Endothelial cell of umbilical vein (primary cell): Measurements from ENCODE around the gene CIITA. TPM values are rescaled to one million over a fixed set of nuclear protein-coding genes. Genes with fewer than 3 reads are reported as not detected.

Experiments
- BruUV-seq: library from RNA; stranded (reverse); fragments of 400-500 nt; replicated peaks from 2 replicates; lab custom pipeline; 2021; lab: Mats Ljungman, UMichigan
- CTCF ChIA-PET: fragments of 300-600, 350-600 bp; sonication (Branson Sonifier 250); formaldehyde crosslinking; loops from one replicate; lab custom pipeline; 2021; ENCODE audit warnings: antibody characterized with exemption, inconsistent platforms; lab: Charles Lee
- POLR2A ChIA-PET: fragments of 300-600, 350-600 bp; sonication (Branson Sonifier 250); formaldehyde crosslinking; loops from one replicate; lab custom pipeline; 2021; ENCODE audit warnings: antibody characterized with exemption, inconsistent platforms; lab: Charles Lee
- DNase-seq: peaks from one replicate; pipeline ENCODE4 v3.0.0-alpha.2; 2011; ENCODE audit warnings: low read depth, low spot score
- FAIRE-seq: peaks from 2 replicates; lab custom pipeline; 2011; peaks lifted over from hg19 to GRCh38; lab: Jason Lieb, UNC
- H2AFZ ChIP-seq: 2 replicates; pipeline ENCODE4 v1.6.0; 2012; ENCODE audit warnings: low read depth, low read length, control low read depth, inconsistent platforms
- H3K27ac ChIP-seq: 2 replicates; pipeline ENCODE4 v1.5.1; 2011; ENCODE audit warnings: low read depth, mild to moderate bottlenecking, control low read depth, low read length, moderate library complexity; ENCODE audit not compliant: insufficient read depth
- H3K27me3 ChIP-seq, 2 experiments: 2 replicates each; pipeline versions ENCODE4 v1.6.0 to v1.6.1; 2011; ENCODE audit warnings: low read length in 2 of 2, mixed read lengths in 1 of 2; ENCODE audit not compliant: control insufficient read depth in 2 of 2, insufficient read depth in 2 of 2
- H3K36me3 ChIP-seq, 2 experiments: 2 replicates in 1 of 2; 3 replicates in 1 of 2; pipeline ENCODE4 v1.5.1; 2011; ENCODE audit warnings: low read length in 2 of 2, mild to moderate bottlenecking in 1 of 2, moderate library complexity in 1 of 2; ENCODE audit not compliant: control insufficient read depth in 2 of 2, insufficient read depth in 2 of 2; ENCODE audit errors: extremely low read depth in 1 of 2
- H3K4me1 ChIP-seq: 3 replicates; pipeline ENCODE4 v1.5.1; 2011; ENCODE audit warnings: mild to moderate bottlenecking, low read length; ENCODE audit not compliant: control insufficient read depth, insufficient read depth; ENCODE audit errors: extremely low read depth
- H3K4me2 ChIP-seq: 2 replicates; pipeline ENCODE4 v1.6.1; 2011; ENCODE audit warnings: low read length, control low read depth, mixed read lengths; ENCODE audit not compliant: insufficient read depth
- H3K4me3 ChIP-seq, 3 experiments: fragments of 200-600 bp in 1 of 3; sonication (generic), shearing (Covaris generic) in 1 of 3; replicated peaks in 1 of 3; 2 replicates each; pipeline ENCODE4 v1.5.1; 2011 to 2016; ENCODE audit warnings: control low read depth in 3 of 3, low read length in 3 of 3, mild to moderate bottlenecking in 2 of 3, inconsistent platforms in 1 of 3, low read depth in 1 of 3, moderate library complexity in 1 of 3; ENCODE audit not compliant: insufficient read depth in 1 of 3
- H3K79me2 ChIP-seq: 2 replicates; pipeline ENCODE4 v1.6.0; 2012; ENCODE audit warnings: low read length, inconsistent platforms; ENCODE audit not compliant: control insufficient read depth, insufficient read depth
- H3K9ac ChIP-seq: replicated peaks from 2 replicates; pipeline ENCODE3; 2011; ENCODE audit warnings: low read length, control low read depth; ENCODE audit not compliant: insufficient read depth; ENCODE audit errors: extremely low read depth
- H3K9me1 ChIP-seq: replicated peaks from 3 replicates; pipeline ENCODE4 v1.6.0; 2011; ENCODE audit warnings: mild to moderate bottlenecking, low read length; ENCODE audit not compliant: control insufficient read depth, insufficient read depth; ENCODE audit errors: extremely low read depth
- H3K9me3 ChIP-seq: replicated peaks from 2 replicates; pipeline ENCODE4 v1.5.1; 2012; ENCODE audit warnings: low read length, inconsistent platforms; ENCODE audit not compliant: control insufficient read depth, insufficient read depth
- H4K20me1 ChIP-seq: replicated peaks from 2 replicates; pipeline ENCODE3; 2011; ENCODE audit warnings: mild to moderate bottlenecking, low read length; ENCODE audit not compliant: control insufficient read depth, insufficient read depth; ENCODE audit errors: extremely low read depth
- EZH2 ChIP-seq: IDR thresholded peaks from 2 replicates; pipeline ENCODE4 v1.6.1; 2012; ENCODE audit warnings: borderline replicate concordance, low read depth, mild to moderate bottlenecking, moderate library complexity, low read length, inconsistent platforms; ENCODE audit not compliant: severe bottlenecking
- JUN ChIP-seq: IDR thresholded peaks from 2 replicates; pipeline ENCODE4 v1.6.1; 2011; ENCODE audit warnings: borderline replicate concordance, low read depth; ENCODE audit not compliant: insufficient read length, insufficient read depth
- MYC ChIP-seq: IDR thresholded peaks from one replicate; pipeline ENCODE4 v1.6.1; 2011; ENCODE audit warnings: mild to moderate bottlenecking, low read depth, low read length
- POLR2AphosphoS5 ChIP-seq: IDR thresholded peaks from 2 replicates; pipeline ENCODE4 v1.6.1; 2012; ENCODE audit warnings: low read depth, mild to moderate bottlenecking, control low read depth, low read length, moderate library complexity; ENCODE audit not compliant: insufficient read depth
- dilution Hi-C: fragments of 300-500 bp; cut with MboI; formaldehyde crosslinking; loops from one replicate; pipeline ENCODE4 v1.15.0; 2019; ENCODE audit warnings: low sequenced_read_pairs; ENCODE audit not compliant: extremely low pct_ligation_motif_present
- intact Hi-C: fragments of 100-400 bp; cut with micrococcal nuclease; formaldehyde crosslinking; loops from one replicate; pipeline ENCODE4 v1.10.0; 2022
- polyA plus RNA-seq, 4 experiments: library from polyadenylated mRNA; depleted of rRNA in 3 of 4; stranded (reverse) in 3 of 4; unstranded in 1 of 4; fragments of >200 nt; gene quantifications; 2 replicates each; pipeline versions ENCODE4 v1.2.1 to v1.2.3, GENCODE V29; 2011 to 2012; ENCODE audit warnings: missing spikeins in 1 of 4
- total RNA-seq: library from RNA; stranded (reverse); gene quantifications from 2 replicates; pipeline ENCODE4 v1.2.3, GENCODE V29; 2021
- TF ChIP-seq, protein P1 (sequence below): IDR thresholded peaks from 2 replicates; pipeline ENCODE4 v1.6.1; 2011; ENCODE audit not compliant: insufficient read depth, insufficient read length
- TF ChIP-seq, protein P2 (sequence below), 2 donors: IDR thresholded peaks; 1 replicate in 1 of 2; 2 replicates in 1 of 2; pipeline ENCODE4 v1.5.1; 2011; ENCODE audit warnings: low read length in 2 of 2, mild to moderate bottlenecking in 2 of 2, moderate library complexity in 2 of 2, control low read depth in 1 of 2, inconsistent platforms in 1 of 2, low read depth in 1 of 2; ENCODE audit not compliant: insufficient read depth in 1 of 2; ENCODE audit errors: extremely low read depth in 1 of 2

Gene CIITA
- total and polyA plus RNA-seq, 2 donors (not counting 3 experiments of a cell fraction or from before 2014, with no cell fraction given), result not detected

DNA sequence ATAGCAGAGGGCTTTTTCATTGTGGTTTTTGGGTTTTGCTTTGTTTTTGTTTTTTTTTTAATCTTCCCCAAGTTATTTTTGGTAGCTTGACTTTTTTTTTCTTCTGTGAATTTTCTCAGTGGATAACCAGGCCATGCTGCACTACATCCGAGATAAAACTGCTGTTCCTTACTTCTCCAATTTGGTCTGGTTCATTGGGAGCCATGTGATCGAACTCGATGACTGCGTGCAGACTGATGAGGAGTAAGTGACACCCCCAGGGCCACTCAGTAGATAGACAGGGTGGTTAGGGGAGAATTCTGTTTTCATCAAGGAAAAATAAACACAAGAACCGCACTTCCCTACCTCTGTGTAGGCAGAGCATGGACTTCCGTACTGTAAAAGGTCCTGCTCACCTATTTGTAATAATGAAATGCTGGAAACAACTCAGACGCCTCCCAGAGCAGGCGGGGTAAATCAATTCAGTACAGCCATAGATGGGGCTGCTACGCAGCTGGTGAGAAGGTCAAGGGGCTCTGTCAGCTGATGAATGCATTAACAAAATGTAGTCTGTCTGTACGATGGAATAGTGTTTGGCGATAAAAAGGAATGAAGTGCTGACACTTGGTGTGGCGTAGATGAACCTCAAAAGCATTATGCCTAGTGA lies 95.9 kb downstream of the CIITA start:
- intact Hi-C loops (loop anchor here (5.0 kb wide), 1 partner anchor 129 kb away; no protein-coding TSS in a partner anchor), dilution Hi-C loops (no loop called here)
- Histone ChIP-seq H2AFZ (no peak overlapping the region), H3K36me3 (peaks cover 0 to 8% of the 10 kb centered on the region in 2 experiments), H3K4me3 (no peak overlapping the region), H3K9ac (no peak overlapping the region), H3K9me3 (no peaks in the 10 kb centered on the region), H3K9me1 (no peaks in the 10 kb centered on the region), H4K20me1 (no peaks in the 10 kb centered on the region), H3K27me3 (no peaks in the 10 kb centered on the region), H3K27ac (no peak overlapping the region), H3K4me1 (no peaks in the 10 kb centered on the region), H3K79me2 (no peaks in the 10 kb centered on the region), H3K4me2 (no peak overlapping the region)
- FAIRE-seq, result no peak
- TF ChIP-seq POLR2AphosphoS5 (no peak), MYC (no peak), JUN (no peak), EZH2 (no peak)
- TF ChIP-seq, protein P1, sequence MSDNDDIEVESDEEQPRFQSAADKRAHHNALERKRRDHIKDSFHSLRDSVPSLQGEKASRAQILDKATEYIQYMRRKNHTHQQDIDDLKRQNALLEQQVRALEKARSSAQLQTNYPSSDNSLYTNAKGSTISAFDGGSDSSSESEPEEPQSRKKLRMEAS, result no peak
- TF ChIP-seq, protein P2, sequence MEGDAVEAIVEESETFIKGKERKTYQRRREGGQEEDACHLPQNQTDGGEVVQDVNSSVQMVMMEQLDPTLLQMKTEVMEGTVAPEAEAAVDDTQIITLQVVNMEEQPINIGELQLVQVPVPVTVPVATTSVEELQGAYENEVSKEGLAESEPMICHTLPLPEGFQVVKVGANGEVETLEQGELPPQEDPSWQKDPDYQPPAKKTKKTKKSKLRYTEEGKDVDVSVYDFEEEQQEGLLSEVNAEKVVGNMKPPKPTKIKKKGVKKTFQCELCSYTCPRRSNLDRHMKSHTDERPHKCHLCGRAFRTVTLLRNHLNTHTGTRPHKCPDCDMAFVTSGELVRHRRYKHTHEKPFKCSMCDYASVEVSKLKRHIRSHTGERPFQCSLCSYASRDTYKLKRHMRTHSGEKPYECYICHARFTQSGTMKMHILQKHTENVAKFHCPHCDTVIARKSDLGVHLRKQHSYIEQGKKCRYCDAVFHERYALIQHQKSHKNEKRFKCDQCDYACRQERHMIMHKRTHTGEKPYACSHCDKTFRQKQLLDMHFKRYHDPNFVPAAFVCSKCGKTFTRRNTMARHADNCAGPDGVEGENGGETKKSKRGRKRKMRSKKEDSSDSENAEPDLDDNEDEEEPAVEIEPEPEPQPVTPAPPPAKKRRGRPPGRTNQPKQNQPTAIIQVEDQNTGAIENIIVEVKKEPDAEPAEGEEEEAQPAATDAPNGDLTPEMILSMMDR (IDR thresholded peaks at IDR 0.05; ENCODE audit: extremely low read depth in 1 of 2, insufficient read depth in 1 of 2, low read depth in 1 of 2, low read length in 2 of 2), result no peak
- ChIA-PET CTCF (interaction anchor here (2.1 to 12.3 kb wide), 2 partner anchors 284 to 383 kb away, joined by 28 to 347 read pairs; partner anchors contain the start of gene SOCS1), POLR2A (no interaction called here)
- no TSS peak for BruUV-seq
- no peak for DNase-seq
